HCT116 (cell line): ENCODE measurements around the gene POU2F3. TPM values are rescaled to one million over a fixed set of nuclear protein-coding genes. Genes with fewer than 3 reads are reported as not detected.

Experiments used
- ATAC-seq: fragments of 200-7000 bp; cut with Tn5 transposase; 2 replicates; pipeline ENCODE4 v1.9.1; 2020; ENCODE audit warnings: mild to moderate bottlenecking, moderate library complexity
- BruUV-seq: library from RNA; stranded (reverse); fragments of 400-500 nt; replicated peaks from 2 replicates; lab custom pipeline; 2021; lab: Mats Ljungman, UMichigan
- CTCF ChIA-PET: fragments of 300-600 bp; sonication (Branson Sonifier 250); formaldehyde crosslinking; loops from one replicate; lab custom pipeline; 2021; ENCODE audit warnings: antibody characterized with exemption; lab: Charles Lee
- POLR2A ChIA-PET: fragments of 300-600, 350-600 bp; sonication (Branson Sonifier 250); formaldehyde crosslinking; loops from one replicate; lab custom pipeline; 2021; ENCODE audit warnings: antibody characterized with exemption; lab: Charles Lee
- RAD21 ChIA-PET, 2 experiments: fragments of 300-600 bp; sonication (Branson Sonifier 250); formaldehyde crosslinking; loops; one replicate each; lab custom pipeline; 2023; ENCODE audit warnings: low total read pairs in 2 of 2; ENCODE audit not compliant: uncharacterized antibody in 2 of 2, unreplicated experiment in 2 of 2, low non-redundant PET in 1 of 2; lab: Charles Lee
- DNase-seq: peaks from one replicate; pipeline ENCODE4 v3.0.0-alpha.2; 2010; ENCODE audit warnings: low read depth, low spot score
- H2AFZ ChIP-seq: fragments of 200-600 bp; shearing (Covaris generic), sonication (generic); 2 replicates; pipeline ENCODE4 v1.6.1; 2017; ENCODE audit warnings: low read depth, mixed run types, mixed read lengths, antibody characterized with exemption, low read length; ENCODE audit not compliant: poor library complexity, severe bottlenecking
- H3K27ac ChIP-seq: 2 replicates; pipeline ENCODE4 v1.5.1; 2012; ENCODE audit warnings: low read depth, low read length
- H3K27me3 ChIP-seq: fragments of 200-600 bp; sonication (generic); 2 replicates; pipeline ENCODE4 v1.6.1; 2016; ENCODE audit warnings: mixed run types, low read length, mixed read lengths; ENCODE audit not compliant: insufficient read depth
- H3K36me3 ChIP-seq, 2 experiments: fragments of 200-500 bp in 1 of 2; fragments of 200-600 bp in 1 of 2; sonication (Bioruptor generic) in 1 of 2; sonication (generic) in 1 of 2; 2 replicates each; pipeline versions ENCODE4 v1.5.1 to v1.6.1; 2014 to 2016; ENCODE audit warnings: low read length in 2 of 2, inconsistent platforms in 1 of 2, mixed read lengths in 1 of 2, mixed run types in 1 of 2; ENCODE audit not compliant: insufficient read depth in 2 of 2, control insufficient read depth in 1 of 2
- H3K4me1 ChIP-seq, 2 experiments: fragments of 200-600 bp in 1 of 2; sonication (generic) in 1 of 2; 2 replicates each; pipeline versions ENCODE4 v1.5.1 to v1.6.1; 2012 to 2017; ENCODE audit warnings: low read length in 2 of 2, inconsistent platforms in 1 of 2, mild to moderate bottlenecking in 1 of 2, mixed read lengths in 1 of 2, mixed run types in 1 of 2, moderate library complexity in 1 of 2; ENCODE audit not compliant: insufficient read depth in 2 of 2, control insufficient read depth in 1 of 2
- H3K4me2 ChIP-seq: fragments of 200-600 bp; sonication (generic); 2 replicates; pipeline ENCODE4 v1.6.1; 2017; ENCODE audit warnings: mixed run types, low read length, mixed read lengths
- H3K4me3 ChIP-seq, 2 experiments: fragments of 200-600 bp in 1 of 2; sonication (generic) in 1 of 2; replicated peaks in 1 of 2; 2 replicates each; pipeline ENCODE4 v1.5.1; 2011 to 2016; ENCODE audit warnings: low read length in 2 of 2, control low read depth in 1 of 2, low read depth in 1 of 2, mild to moderate bottlenecking in 1 of 2, mixed read lengths in 1 of 2, mixed run types in 1 of 2
- H3K79me2 ChIP-seq: fragments of 200-600 bp; sonication (generic); 2 replicates; pipeline ENCODE4 v1.6.1; 2017; ENCODE audit warnings: mild to moderate bottlenecking, mixed run types, low read length, moderate library complexity, mixed read lengths; ENCODE audit not compliant: insufficient read depth
- H3K9ac ChIP-seq: fragments of 200-600 bp; sonication (generic); 2 replicates; pipeline ENCODE4 v1.6.1; 2016; ENCODE audit warnings: low read length, mixed read lengths
- H3K9me2 ChIP-seq: fragments of 200-600 bp; sonication (generic), shearing (Covaris generic); 2 replicates; pipeline ENCODE4 v1.6.1; 2017; ENCODE audit warnings: mixed run types, mild to moderate bottlenecking, moderate library complexity; ENCODE audit not compliant: insufficient read depth
- H3K9me3 ChIP-seq, 2 experiments: fragments of 200-500 bp in 1 of 2; fragments of 200-600 bp in 1 of 2; sonication (Bioruptor generic) in 1 of 2; sonication (generic) in 1 of 2; 2 replicates each; pipeline ENCODE4 v1.6.1; 2014 to 2017; ENCODE audit warnings: low read length in 2 of 2, mixed read lengths in 2 of 2, inconsistent platforms in 1 of 2, low read depth in 1 of 2, mild to moderate bottlenecking in 1 of 2, mixed run types in 1 of 2, moderate library complexity in 1 of 2; ENCODE audit not compliant: control insufficient read depth in 1 of 2, insufficient read depth in 1 of 2
- H4K20me1 ChIP-seq: fragments of 200-600 bp; sonication (generic), shearing (Covaris generic); 2 replicates; pipeline ENCODE4 v1.6.1; 2017; ENCODE audit warnings: mixed run types, mild to moderate bottlenecking, moderate library complexity; ENCODE audit not compliant: insufficient read depth
- CEBPB ChIP-seq: IDR thresholded peaks from 2 replicates; pipeline ENCODE4 v1.6.1; 2012; ENCODE audit warnings: low read depth
- EGR1 ChIP-seq: IDR thresholded peaks from 2 replicates; pipeline ENCODE4 v1.6.1; 2012; ENCODE audit warnings: low read depth
- FOSL1 ChIP-seq: IDR thresholded peaks from 2 replicates; pipeline ENCODE4 v1.6.1; 2012; ENCODE audit warnings: low read depth
- POLR2A ChIP-seq: IDR thresholded peaks from 2 replicates; pipeline ENCODE4 v1.7.0; 2011; ENCODE audit warnings: borderline replicate concordance; ENCODE audit not compliant: insufficient read depth, insufficient read length; ENCODE audit errors: extremely low read depth
- intact Hi-C: fragments of 100-400 bp; cut with micrococcal nuclease; formaldehyde crosslinking; loops from 2 replicates; pipeline ENCODE4 v1.10.0; 2022
- total RNA-seq: library from RNA; stranded (reverse); gene quantifications from one replicate; pipeline ENCODE4 v1.2.1, GENCODE V29; 2021; ENCODE audit not compliant: unreplicated experiment
- TF ChIP-seq, protein P1 (sequence below): IDR thresholded peaks from 2 replicates; pipeline ENCODE4 v1.6.1; 2012; ENCODE audit warnings: low read depth
- TF ChIP-seq, protein P2 (sequence below), 3 experiments: fragments of 200-600 bp in 1 of 3; sonication (generic) in 1 of 3; IDR thresholded peaks in 2 of 3; conservative IDR thresholded peaks in 1 of 3; 2 replicates each; pipeline ENCODE4 v1.5.1; 2012 to 2017; ENCODE audit warnings: low read depth in 2 of 3, low read length in 2 of 3, antibody characterized with exemption in 1 of 3, borderline replicate concordance in 1 of 3, control low read depth in 1 of 3, mild to moderate bottlenecking in 1 of 3, mixed read lengths in 1 of 3, mixed run types in 1 of 3, moderate library complexity in 1 of 3; ENCODE audit not compliant: insufficient read depth in 1 of 3
- TF ChIP-seq, protein P3 (sequence below): IDR thresholded peaks from 2 replicates; pipeline ENCODE4 v1.6.1; 2012

Gene POU2F3
- total RNA-seq, 1 experiment from 2014 or later: 0.15 TPM

DNA sequence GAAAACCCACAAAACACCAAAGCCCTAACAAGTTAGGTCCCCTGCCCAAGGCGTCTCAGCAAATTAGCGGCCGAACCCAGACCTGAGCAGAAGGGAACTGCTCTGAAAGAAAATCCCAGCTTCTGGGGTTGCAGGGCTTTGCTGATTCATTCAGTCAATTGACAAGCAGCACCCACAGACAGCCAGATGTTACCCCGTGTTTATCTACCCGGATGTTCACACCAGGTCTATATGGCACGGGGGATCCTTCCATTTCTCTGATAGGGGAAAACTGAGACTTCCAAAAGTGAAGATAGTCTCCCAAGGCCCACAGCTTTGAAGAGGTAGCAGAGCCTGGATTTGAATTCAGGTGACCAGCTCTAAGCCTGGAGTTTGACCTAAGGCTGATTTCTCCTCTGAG, 43.1 kb upstream of the POU2F3 start:
- Histone ChIP-seq H3K4me2 (no peak overlapping the region), H3K27ac (no peak overlapping the region), H3K9ac (no peak overlapping the region), H3K79me2 (no peaks in the 10 kb centered on the region), H3K36me3 (no peaks in the 10 kb centered on the region), H3K9me2 (no peaks in the 10 kb centered on the region), H3K4me3 (no peak overlapping the region), H3K4me1 (peaks cover 0 to 12% of the 10 kb centered on the region in 2 experiments; a peak in 1 of 4 replicates), H2AFZ (no peak overlapping the region), H3K9me3 (no peaks in the 10 kb centered on the region), H4K20me1 (no peaks in the 10 kb centered on the region), H3K27me3 (no peaks in the 10 kb centered on the region)
- DNase-seq (no peak), ATAC-seq (no peak)
- TF ChIP-seq FOSL1: no peak
- TF ChIP-seq POLR2A: no peak
- no peak for TF ChIP-seq CEBPB
- TF ChIP-seq, protein P1, sequence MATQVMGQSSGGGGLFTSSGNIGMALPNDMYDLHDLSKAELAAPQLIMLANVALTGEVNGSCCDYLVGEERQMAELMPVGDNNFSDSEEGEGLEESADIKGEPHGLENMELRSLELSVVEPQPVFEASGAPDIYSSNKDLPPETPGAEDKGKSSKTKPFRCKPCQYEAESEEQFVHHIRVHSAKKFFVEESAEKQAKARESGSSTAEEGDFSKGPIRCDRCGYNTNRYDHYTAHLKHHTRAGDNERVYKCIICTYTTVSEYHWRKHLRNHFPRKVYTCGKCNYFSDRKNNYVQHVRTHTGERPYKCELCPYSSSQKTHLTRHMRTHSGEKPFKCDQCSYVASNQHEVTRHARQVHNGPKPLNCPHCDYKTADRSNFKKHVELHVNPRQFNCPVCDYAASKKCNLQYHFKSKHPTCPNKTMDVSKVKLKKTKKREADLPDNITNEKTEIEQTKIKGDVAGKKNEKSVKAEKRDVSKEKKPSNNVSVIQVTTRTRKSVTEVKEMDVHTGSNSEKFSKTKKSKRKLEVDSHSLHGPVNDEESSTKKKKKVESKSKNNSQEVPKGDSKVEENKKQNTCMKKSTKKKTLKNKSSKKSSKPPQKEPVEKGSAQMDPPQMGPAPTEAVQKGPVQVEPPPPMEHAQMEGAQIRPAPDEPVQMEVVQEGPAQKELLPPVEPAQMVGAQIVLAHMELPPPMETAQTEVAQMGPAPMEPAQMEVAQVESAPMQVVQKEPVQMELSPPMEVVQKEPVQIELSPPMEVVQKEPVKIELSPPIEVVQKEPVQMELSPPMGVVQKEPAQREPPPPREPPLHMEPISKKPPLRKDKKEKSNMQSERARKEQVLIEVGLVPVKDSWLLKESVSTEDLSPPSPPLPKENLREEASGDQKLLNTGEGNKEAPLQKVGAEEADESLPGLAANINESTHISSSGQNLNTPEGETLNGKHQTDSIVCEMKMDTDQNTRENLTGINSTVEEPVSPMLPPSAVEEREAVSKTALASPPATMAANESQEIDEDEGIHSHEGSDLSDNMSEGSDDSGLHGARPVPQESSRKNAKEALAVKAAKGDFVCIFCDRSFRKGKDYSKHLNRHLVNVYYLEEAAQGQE: no peak
- TF ChIP-seq, protein P2, sequence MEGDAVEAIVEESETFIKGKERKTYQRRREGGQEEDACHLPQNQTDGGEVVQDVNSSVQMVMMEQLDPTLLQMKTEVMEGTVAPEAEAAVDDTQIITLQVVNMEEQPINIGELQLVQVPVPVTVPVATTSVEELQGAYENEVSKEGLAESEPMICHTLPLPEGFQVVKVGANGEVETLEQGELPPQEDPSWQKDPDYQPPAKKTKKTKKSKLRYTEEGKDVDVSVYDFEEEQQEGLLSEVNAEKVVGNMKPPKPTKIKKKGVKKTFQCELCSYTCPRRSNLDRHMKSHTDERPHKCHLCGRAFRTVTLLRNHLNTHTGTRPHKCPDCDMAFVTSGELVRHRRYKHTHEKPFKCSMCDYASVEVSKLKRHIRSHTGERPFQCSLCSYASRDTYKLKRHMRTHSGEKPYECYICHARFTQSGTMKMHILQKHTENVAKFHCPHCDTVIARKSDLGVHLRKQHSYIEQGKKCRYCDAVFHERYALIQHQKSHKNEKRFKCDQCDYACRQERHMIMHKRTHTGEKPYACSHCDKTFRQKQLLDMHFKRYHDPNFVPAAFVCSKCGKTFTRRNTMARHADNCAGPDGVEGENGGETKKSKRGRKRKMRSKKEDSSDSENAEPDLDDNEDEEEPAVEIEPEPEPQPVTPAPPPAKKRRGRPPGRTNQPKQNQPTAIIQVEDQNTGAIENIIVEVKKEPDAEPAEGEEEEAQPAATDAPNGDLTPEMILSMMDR (IDR thresholded peaks at IDR 0.05 in 2 of 3, conservative IDR thresholded peaks at IDR 0.05 in 1 of 3; ENCODE audit: borderline replicate concordance in 1 of 3, insufficient read depth in 1 of 3, low read depth in 2 of 3, low read length in 2 of 3): no peak
- no peak for TF ChIP-seq EGR1
- TF ChIP-seq, protein P3, sequence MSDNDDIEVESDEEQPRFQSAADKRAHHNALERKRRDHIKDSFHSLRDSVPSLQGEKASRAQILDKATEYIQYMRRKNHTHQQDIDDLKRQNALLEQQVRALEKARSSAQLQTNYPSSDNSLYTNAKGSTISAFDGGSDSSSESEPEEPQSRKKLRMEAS: no peak
- ChIA-PET POLR2A (no interaction called here), RAD21 (no interaction called here), CTCF (no interaction called here)
- intact Hi-C loops: no loop called here
- BruUV-seq: no TSS peak
